ENCODE data around the gene TSFM.

Gene TSFM

DNA sequence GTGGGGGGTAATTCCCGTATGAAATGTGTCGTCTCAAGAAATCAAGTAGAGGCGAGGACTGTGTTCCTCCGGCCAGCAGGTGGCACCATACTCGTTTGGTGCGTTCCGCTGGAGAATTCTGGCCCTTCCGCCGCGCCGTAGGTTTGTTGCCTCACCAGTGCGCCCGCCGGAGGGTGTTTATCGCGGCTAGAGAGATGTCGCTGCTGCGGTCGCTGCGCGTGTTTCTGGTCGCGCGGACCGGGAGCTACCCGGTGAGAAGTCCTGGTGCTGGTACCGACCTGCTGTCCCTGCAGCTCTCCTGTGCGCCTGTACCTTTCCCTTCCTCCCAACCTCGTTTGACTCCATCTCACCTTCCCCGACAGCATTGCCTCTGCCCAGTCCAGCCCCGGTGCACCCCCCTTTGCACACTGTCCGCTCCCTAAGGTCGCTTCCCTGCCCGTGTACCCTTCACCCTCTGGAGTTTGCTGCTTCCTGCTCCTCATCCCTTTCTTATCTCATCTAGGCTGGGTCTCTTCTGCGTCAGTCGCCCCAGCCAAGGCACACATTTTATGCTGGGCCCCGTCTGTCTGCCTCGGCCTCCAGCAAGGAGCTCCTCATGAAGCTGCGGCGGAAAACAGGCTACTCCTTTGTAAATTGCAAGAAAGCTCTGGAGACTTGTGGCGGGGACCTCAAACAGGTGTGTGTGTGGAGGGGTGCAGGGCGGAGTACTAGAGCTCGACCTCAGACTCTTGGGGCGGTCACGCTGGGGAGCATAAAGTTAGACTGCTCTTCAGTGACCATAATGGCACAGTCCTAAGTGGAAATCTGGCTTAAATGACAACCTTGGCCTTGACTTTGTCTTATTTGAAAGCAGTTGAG lies at the start of gene TSFM:
Gene TSFM (plus strand): TSS at position 180 of the 858 bp plus-strand sequence. CDS start 15 bp downstream, at position 195.
- H3K36me3 ChIP-seq, result peaks cover 22 to 44% (median 30%) of the 10 kb centered on the region in 3 donors
- peak within 1 kb of the TSS; percentile 68 to 75 for H3K27ac ChIP-seq
- H3K4me1 ChIP-seq, result peaks cover 0 to 18% (median 11%) of the 10 kb centered on the region in 4 donors
- no peaks in the 10 kb centered on the region for H3K9me3 ChIP-seq
- intact Hi-C loops (cut with DNase I; ENCODE audit: low total_unique reads), result no loop called here
- TF ChIP-seq CTCF (IDR thresholded peaks at IDR 0.05), result peak; percentile 91 to 94
- no peaks in the 10 kb centered on the region for H3K27me3 ChIP-seq
- peak within 1 kb of the TSS; percentile 76 to 89 for H3K4me3 ChIP-seq
- peak; percentile 97 for DNase-seq

DNA sequence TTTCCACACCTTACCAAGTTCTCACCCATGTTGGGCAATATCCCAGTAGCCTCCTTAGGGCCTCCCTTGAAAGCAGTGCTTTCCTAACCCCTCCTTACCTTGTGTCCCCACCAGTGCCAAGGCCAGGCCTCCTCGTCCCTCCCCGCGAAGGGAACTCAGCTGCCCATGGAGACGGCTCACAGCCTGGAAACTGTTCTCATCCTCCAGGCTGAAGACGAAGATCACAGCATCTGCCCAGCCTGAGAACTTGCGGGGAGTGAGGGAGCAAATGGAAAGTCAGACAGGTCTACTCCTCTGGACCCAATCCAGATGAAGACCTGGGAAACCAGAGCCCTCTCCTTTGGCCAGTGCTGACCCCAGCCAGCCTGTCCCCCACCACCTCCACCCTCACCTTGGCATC lies 48.7 kb upstream of the TSFM start:
- no peaks in the 10 kb centered on the region for H3K9me3 ChIP-seq
- H3K4me1 ChIP-seq, result peaks cover 15 to 38% (median 32%) of the 10 kb centered on the region in 4 donors
- no peak for DNase-seq
- no peak for TF ChIP-seq CTCF (IDR thresholded peaks at IDR 0.05)
- H3K27ac ChIP-seq, result no peak overlapping the region
- intact Hi-C loops (cut with DNase I; ENCODE audit: low total_unique reads), result no loop called here
- H3K36me3 ChIP-seq, result no peaks in the 10 kb centered on the region
- no peak overlapping the region for H3K4me3 ChIP-seq
- peaks cover 8 to 71% of the 10 kb centered on the region in 2 donors for H3K27me3 ChIP-seq

GRCh38 chr12:57734591-57734990 lies 48.0 kb upstream of the TSFM start:
- H3K27me3 ChIP-seq, result peaks cover 8 to 78% of the 10 kb centered on the region in 2 donors
- no peak overlapping the region for H3K27ac ChIP-seq

DNA sequence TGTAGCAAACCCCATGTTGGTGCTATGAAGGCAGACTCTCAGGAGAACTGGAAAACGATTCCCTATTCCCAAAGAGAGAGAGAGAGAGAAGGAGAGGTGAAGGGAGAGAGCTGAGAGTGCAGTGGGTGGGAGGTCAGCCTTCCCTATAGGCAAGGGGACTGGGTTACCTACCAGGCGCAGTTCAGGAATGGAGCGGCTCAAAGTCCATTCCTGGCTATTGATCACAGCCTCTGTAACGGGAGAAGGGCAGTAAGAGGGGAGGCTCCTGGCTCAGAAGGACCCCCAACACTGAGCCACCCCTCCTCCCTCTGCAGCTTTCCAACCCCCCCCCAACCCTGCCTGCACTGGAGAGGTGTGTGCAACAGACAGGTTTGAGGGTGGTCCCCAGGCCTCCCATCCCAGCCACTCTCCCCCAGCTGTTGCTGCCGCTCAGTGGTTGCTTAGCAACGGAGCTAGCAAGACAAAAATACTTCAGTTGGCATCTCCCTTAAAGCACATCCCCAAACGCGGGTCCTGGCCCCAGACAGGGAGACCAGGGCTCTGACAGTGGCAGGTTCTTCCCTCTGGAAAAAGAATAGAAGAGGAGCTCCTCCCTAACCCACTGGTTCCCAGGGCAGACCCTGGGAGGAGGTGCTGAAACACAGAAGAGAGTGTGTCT lies 47.3 kb upstream of the TSFM start:
- H3K36me3 ChIP-seq, result no peaks in the 10 kb centered on the region
- no peak overlapping the region for H3K27ac ChIP-seq
- no peak overlapping the region for H3K4me3 ChIP-seq
- intact Hi-C loops (cut with DNase I; ENCODE audit: low total_unique reads), result no loop called here
- peaks cover 15 to 41% (median 35%) of the 10 kb centered on the region in 4 donors for H3K4me1 ChIP-seq
- peaks cover 8 to 85% of the 10 kb centered on the region in 2 donors for H3K27me3 ChIP-seq
- DNase-seq, result no peak
- no peaks in the 10 kb centered on the region for H3K9me3 ChIP-seq
- TF ChIP-seq CTCF (IDR thresholded peaks at IDR 0.05), result no peak

More at GRCh38 chr12:57734591-57734990, 48.0 kb upstream of the TSFM start:
- Histone ChIP-seq H3K9me3 (no peaks in the 10 kb centered on the region), H3K4me3 (no peak overlapping the region), H3K36me3 (no peaks in the 10 kb centered on the region), H3K4me1 (peaks cover 15 to 41% (median 35%) of the 10 kb centered on the region in 4 donors)
- DNase-seq, result no peak
- intact Hi-C loops (cut with DNase I; ENCODE audit: low total_unique reads), result no loop called here
- no peak for TF ChIP-seq CTCF (IDR thresholded peaks at IDR 0.05)

DNA sequence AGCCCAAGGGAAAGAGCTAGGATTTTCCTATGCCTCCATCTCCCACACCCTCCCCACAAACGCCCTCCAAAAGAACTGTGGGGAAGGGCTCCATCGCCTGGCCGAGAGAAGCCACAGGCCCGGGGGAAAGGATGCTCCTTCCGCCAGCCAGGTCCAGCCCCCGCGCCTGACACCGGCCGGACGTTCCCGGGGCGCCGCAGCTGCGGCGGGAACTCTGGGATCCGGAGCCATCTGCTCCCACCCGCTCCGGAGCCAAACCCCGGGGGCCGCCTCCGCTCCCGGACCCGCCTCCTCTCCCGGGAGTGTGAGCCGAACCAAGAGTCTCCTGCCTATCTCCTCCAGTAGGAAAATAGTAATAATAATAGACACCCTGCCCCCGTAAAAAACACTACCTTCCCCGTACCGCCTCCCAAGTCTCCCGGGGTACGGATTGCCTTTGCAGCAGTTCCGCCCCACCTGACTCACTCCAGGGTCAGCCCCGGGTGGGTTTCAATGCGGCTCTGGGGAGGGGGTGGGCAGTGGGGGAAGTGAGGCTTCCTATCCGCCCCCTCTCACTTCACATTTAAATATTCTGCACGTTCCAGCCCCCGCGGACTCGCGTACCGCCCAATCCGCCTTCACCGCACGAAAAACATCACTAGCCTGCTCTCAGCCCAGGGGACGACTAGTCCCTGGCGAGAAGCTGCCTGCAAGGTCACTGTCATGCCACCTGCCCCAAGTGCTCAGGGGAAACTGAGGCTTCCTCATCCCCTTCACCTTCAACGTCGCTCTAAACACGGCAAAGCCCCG lies 46.4 kb upstream of the TSFM start:
- H3K4me3 ChIP-seq, result peak overlapping the region in 1 of 2 donors; percentile 19
- peaks cover 15 to 41% (median 35%) of the 10 kb centered on the region in 4 donors for H3K4me1 ChIP-seq
- no peaks in the 10 kb centered on the region for H3K9me3 ChIP-seq
- peaks cover 8 to 93% of the 10 kb centered on the region in 2 donors for H3K27me3 ChIP-seq
- H3K36me3 ChIP-seq, result no peaks in the 10 kb centered on the region
- DNase-seq, result no peak
- intact Hi-C loops (cut with DNase I; ENCODE audit: low total_unique reads), result no loop called here
- peak in 1 of 2 experiments; percentile 6 for TF ChIP-seq CTCF (IDR thresholded peaks at IDR 0.05)
- no peak overlapping the region for H3K27ac ChIP-seq
